OCI-M2 (cell line): ENCODE measurements around the gene CCDC30.
A peak's percentile ranks its signal among the peaks of the same experiment; 100 is the strongest.
"Not testable (repeated sequence)": the region's sequence is repeated elsewhere in the genome, so short reads cannot be mapped to it uniquely, and the experiment has no call there.

ENCODE experiments used
- DNase-seq: peaks from one replicate; lab custom pipeline; 2025; ENCODE audit not compliant: unreplicated experiment; lab: John Stamatoyannopoulos, UW

CCDC30 gene

GRCh38 chr1:42639116-42639515 lies 176.0 kb downstream of the CCDC30 start:
- no peak for DNase-seq

GRCh38 chr1:42646056-42646455 lies 183.0 kb downstream of the CCDC30 start:
- no peak for DNase-seq

- no peak for DNase-seq
These were observed 194.1 kb downstream of the CCDC30 start for GRCh38 chr1:42657201-42657600.

- DNase-seq = peak; percentile 81
These were observed 195.1 kb downstream of the CCDC30 start, which contains the start of gene PPIH for GRCh38 chr1:42657981-42658876. Gene PPIH, plus strand, starts transcription at chr1:42658423. Its CDS starts 24 bp downstream, at chr1:42658447.

GRCh38 chr1:42658877-42659337 lies 195.8 kb downstream of the CCDC30 start:
- DNase-seq = no peak

GRCh38 chr1:42660907-42661500 lies 197.9 kb downstream of the CCDC30 start:
- no peak for DNase-seq

- no peak for DNase-seq
These were observed 206.8 kb downstream of the CCDC30 start for GRCh38 chr1:42669936-42670335.

GRCh38 chr1:42670425-42670824 lies 207.3 kb downstream of the CCDC30 start:
- no peak for DNase-seq

GRCh38 chr1:42674214-42674613 lies 211.1 kb downstream of the CCDC30 start:
- DNase-seq = no peak

- DNase-seq = no peak
These were observed 211.6 kb downstream of the CCDC30 start for GRCh38 chr1:42674682-42675081.

GRCh38 chr1:42675467-42675866 lies 212.4 kb downstream of the CCDC30 start:
- DNase-seq = no peak

- no peak for DNase-seq
These were observed 213.5 kb downstream of the CCDC30 start for GRCh38 chr1:42676534-42677087.

GRCh38 chr1:42679364-42679983 lies 216.4 kb downstream of the CCDC30 start:
- DNase-seq = no peak

- no peak for DNase-seq
These were observed 217.0 kb downstream of the CCDC30 start for GRCh38 chr1:42680055-42680454.

- DNase-seq = no peak
These were observed 218.0 kb downstream of the CCDC30 start for GRCh38 chr1:42680921-42681683.

- DNase-seq = peak; percentile 97
These were observed 218.8 kb downstream of the CCDC30 start, which contains the start of gene YBX1 for GRCh38 chr1:42681741-42682483. Gene YBX1, plus strand, starts transcription at chr1:42682418. Its CDS starts 148 bp downstream, at chr1:42682566.

GRCh38 chr1:42682484-42682738 lies 219.3 kb downstream of the CCDC30 start:
- not testable (repeated sequence) for DNase-seq

GRCh38 chr1:42682739-42683531 lies 219.8 kb downstream of the CCDC30 start:
- no peak for DNase-seq

GRCh38 chr1:42684139-42684538 lies 221.1 kb downstream of the CCDC30 start:
- no peak for DNase-seq
